HCT116 (cell line): ENCODE results near the gene CLASP1. TPM values are rescaled to one million over a fixed set of nuclear protein-coding genes. Genes with fewer than 3 reads are reported as not detected.

Experiments
- ATAC-seq: fragments of 200-7000 bp; cut with Tn5 transposase; 2 replicates; pipeline ENCODE4 v1.9.1; 2020; ENCODE audit warnings: mild to moderate bottlenecking, moderate library complexity
- BruUV-seq: library from RNA; stranded (reverse); fragments of 400-500 nt; replicated peaks from 2 replicates; lab custom pipeline; 2021; lab: Mats Ljungman, UMichigan
- CTCF ChIA-PET: fragments of 300-600 bp; sonication (Branson Sonifier 250); formaldehyde crosslinking; loops from one replicate; lab custom pipeline; 2021; ENCODE audit warnings: antibody characterized with exemption; lab: Charles Lee
- POLR2A ChIA-PET: fragments of 300-600, 350-600 bp; sonication (Branson Sonifier 250); formaldehyde crosslinking; loops from one replicate; lab custom pipeline; 2021; ENCODE audit warnings: antibody characterized with exemption; lab: Charles Lee
- RAD21 ChIA-PET, 2 experiments: fragments of 300-600 bp; sonication (Branson Sonifier 250); formaldehyde crosslinking; loops; one replicate each; lab custom pipeline; 2023; ENCODE audit warnings: low total read pairs in 2 of 2; ENCODE audit not compliant: uncharacterized antibody in 2 of 2, unreplicated experiment in 2 of 2, low non-redundant PET in 1 of 2; lab: Charles Lee
- DNase-seq: peaks from one replicate; pipeline ENCODE4 v3.0.0-alpha.2; 2010; ENCODE audit warnings: low read depth, low spot score
- H2AFZ ChIP-seq: fragments of 200-600 bp; shearing (Covaris generic), sonication (generic); 2 replicates; pipeline ENCODE4 v1.6.1; 2017; ENCODE audit warnings: low read depth, mixed run types, mixed read lengths, antibody characterized with exemption, low read length; ENCODE audit not compliant: poor library complexity, severe bottlenecking
- H3K27ac ChIP-seq: 2 replicates; pipeline ENCODE4 v1.5.1; 2012; ENCODE audit warnings: low read depth, low read length
- H3K27me3 ChIP-seq: fragments of 200-600 bp; sonication (generic); 2 replicates; pipeline ENCODE4 v1.6.1; 2016; ENCODE audit warnings: mixed run types, low read length, mixed read lengths; ENCODE audit not compliant: insufficient read depth
- H3K36me3 ChIP-seq, 2 experiments: fragments of 200-500 bp in 1 of 2; fragments of 200-600 bp in 1 of 2; sonication (Bioruptor generic) in 1 of 2; sonication (generic) in 1 of 2; 2 replicates each; pipeline versions ENCODE4 v1.5.1 to v1.6.1; 2014 to 2016; ENCODE audit warnings: low read length in 2 of 2, inconsistent platforms in 1 of 2, mixed read lengths in 1 of 2, mixed run types in 1 of 2; ENCODE audit not compliant: insufficient read depth in 2 of 2, control insufficient read depth in 1 of 2
- H3K4me1 ChIP-seq, 2 experiments: fragments of 200-600 bp in 1 of 2; sonication (generic) in 1 of 2; 2 replicates each; pipeline versions ENCODE4 v1.5.1 to v1.6.1; 2012 to 2017; ENCODE audit warnings: low read length in 2 of 2, inconsistent platforms in 1 of 2, mild to moderate bottlenecking in 1 of 2, mixed read lengths in 1 of 2, mixed run types in 1 of 2, moderate library complexity in 1 of 2; ENCODE audit not compliant: insufficient read depth in 2 of 2, control insufficient read depth in 1 of 2
- H3K4me2 ChIP-seq: fragments of 200-600 bp; sonication (generic); 2 replicates; pipeline ENCODE4 v1.6.1; 2017; ENCODE audit warnings: mixed run types, low read length, mixed read lengths
- H3K4me3 ChIP-seq, 2 experiments: fragments of 200-600 bp in 1 of 2; sonication (generic) in 1 of 2; replicated peaks in 1 of 2; 2 replicates each; pipeline ENCODE4 v1.5.1; 2011 to 2016; ENCODE audit warnings: low read length in 2 of 2, control low read depth in 1 of 2, low read depth in 1 of 2, mild to moderate bottlenecking in 1 of 2, mixed read lengths in 1 of 2, mixed run types in 1 of 2
- H3K79me2 ChIP-seq: fragments of 200-600 bp; sonication (generic); 2 replicates; pipeline ENCODE4 v1.6.1; 2017; ENCODE audit warnings: mild to moderate bottlenecking, mixed run types, low read length, moderate library complexity, mixed read lengths; ENCODE audit not compliant: insufficient read depth
- H3K9ac ChIP-seq: fragments of 200-600 bp; sonication (generic); 2 replicates; pipeline ENCODE4 v1.6.1; 2016; ENCODE audit warnings: low read length, mixed read lengths
- H3K9me2 ChIP-seq: fragments of 200-600 bp; sonication (generic), shearing (Covaris generic); 2 replicates; pipeline ENCODE4 v1.6.1; 2017; ENCODE audit warnings: mixed run types, mild to moderate bottlenecking, moderate library complexity; ENCODE audit not compliant: insufficient read depth
- H3K9me3 ChIP-seq, 2 experiments: fragments of 200-500 bp in 1 of 2; fragments of 200-600 bp in 1 of 2; sonication (Bioruptor generic) in 1 of 2; sonication (generic) in 1 of 2; 2 replicates each; pipeline ENCODE4 v1.6.1; 2014 to 2017; ENCODE audit warnings: low read length in 2 of 2, mixed read lengths in 2 of 2, inconsistent platforms in 1 of 2, low read depth in 1 of 2, mild to moderate bottlenecking in 1 of 2, mixed run types in 1 of 2, moderate library complexity in 1 of 2; ENCODE audit not compliant: control insufficient read depth in 1 of 2, insufficient read depth in 1 of 2
- H4K20me1 ChIP-seq: fragments of 200-600 bp; sonication (generic), shearing (Covaris generic); 2 replicates; pipeline ENCODE4 v1.6.1; 2017; ENCODE audit warnings: mixed run types, mild to moderate bottlenecking, moderate library complexity; ENCODE audit not compliant: insufficient read depth
- POLR2AphosphoS5 ChIP-seq: IDR thresholded peaks from 2 replicates; pipeline ENCODE4 v1.6.1; 2011; ENCODE audit warnings: mild to moderate bottlenecking, low read depth, low read length, moderate library complexity
- REST ChIP-seq: IDR thresholded peaks from 2 replicates; pipeline ENCODE4 v1.6.1; 2012; ENCODE audit warnings: low read depth
- SIN3A ChIP-seq: IDR thresholded peaks from 2 replicates; pipeline ENCODE4 v1.6.1; 2012; ENCODE audit warnings: low read depth
- SP1 ChIP-seq: IDR thresholded peaks from 2 replicates; pipeline ENCODE4 v1.6.1; 2012; ENCODE audit warnings: low read depth
- ZFX ChIP-seq: fragments of 450-650 bp; IDR thresholded peaks from 2 replicates; pipeline ENCODE4 v1.6.1; 2017
- intact Hi-C: fragments of 100-400 bp; cut with micrococcal nuclease; formaldehyde crosslinking; loops from 2 replicates; pipeline ENCODE4 v1.10.0; 2022
- total RNA-seq: library from RNA; stranded (reverse); gene quantifications from one replicate; pipeline ENCODE4 v1.2.1, GENCODE V29; 2021; ENCODE audit not compliant: unreplicated experiment
- TF ChIP-seq, protein P1 (sequence below): IDR thresholded peaks from 2 replicates; pipeline ENCODE4 v1.6.1; 2012

The CLASP1 gene
- total RNA-seq, 1 experiment from 2014 or later: 41.9 TPM

DNA sequence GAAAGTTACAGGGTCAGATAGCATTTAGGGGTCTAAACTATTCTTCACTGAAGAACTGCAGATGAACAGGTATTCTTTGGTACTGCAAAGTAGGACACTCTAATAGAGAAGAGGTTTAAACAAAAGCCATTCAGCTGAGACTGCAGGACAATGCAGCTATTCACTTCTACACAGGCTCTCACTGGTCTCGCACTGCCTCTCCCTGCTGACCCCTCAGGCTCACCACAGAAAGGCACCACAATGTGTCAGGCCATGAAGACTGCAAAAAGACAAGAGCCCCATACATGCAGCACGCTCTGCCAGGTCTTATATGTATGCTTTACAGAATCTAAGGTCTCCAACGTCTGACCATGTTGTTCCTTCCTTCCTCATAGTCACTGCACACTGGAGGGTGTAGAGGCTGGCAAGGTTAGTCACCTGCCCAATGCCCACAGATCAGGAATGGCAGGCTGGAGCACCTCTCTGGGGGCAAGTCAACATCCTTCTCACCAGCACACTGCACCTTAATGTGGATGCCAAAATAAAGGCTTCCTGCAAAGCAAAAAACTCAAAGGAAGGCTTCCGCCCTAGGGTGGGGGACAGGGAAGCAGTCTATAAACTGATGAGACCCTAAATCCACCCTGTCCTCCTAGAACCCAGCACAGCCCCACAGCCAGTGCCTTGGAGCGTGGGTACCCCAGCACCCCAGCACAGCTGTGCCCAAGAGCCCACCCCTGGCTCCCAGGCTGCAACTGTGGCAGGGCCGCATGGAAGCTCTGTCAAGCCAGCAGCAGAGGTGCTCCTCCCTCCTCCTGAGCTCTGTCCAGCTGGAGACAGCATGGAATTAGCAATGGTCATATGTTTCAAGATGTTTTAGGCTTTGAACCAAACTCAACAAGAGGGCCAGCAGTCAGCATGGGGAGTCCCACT lies 129.3 kb downstream of the CLASP1 start:
- no peaks in the 10 kb centered on the region for H4K20me1 ChIP-seq
- H3K9me3 ChIP-seq: no peaks in the 10 kb centered on the region
- CTCF ChIA-PET: no interaction called here
- H3K27me3 ChIP-seq: no peaks in the 10 kb centered on the region
- H2AFZ ChIP-seq: no peak overlapping the region
- no peak overlapping the region for H3K4me2 ChIP-seq
- H3K9ac ChIP-seq: no peak overlapping the region
- H3K27ac ChIP-seq: no peak overlapping the region
- H3K79me2 ChIP-seq: no peaks in the 10 kb centered on the region
- POLR2A ChIA-PET: interaction anchor here (1.8 kb wide), 1 partner anchor 10 kb away, joined by 6 read pairs; the partner anchor contains the start of gene RNU4ATAC
- no peaks in the 10 kb centered on the region for H3K9me2 ChIP-seq
- BruUV-seq: no TSS peak
- DNase-seq: no peak
- ATAC-seq: no peak
- peaks cover 10% of the 10 kb centered on the region in 2 experiments; a peak in 2 of 4 replicates for H3K36me3 ChIP-seq
- intact Hi-C loops: no loop called here
- no peak for TF ChIP-seq SIN3A
- no peak for TF ChIP-seq POLR2AphosphoS5
- no peak for TF ChIP-seq ZFX
- TF ChIP-seq, protein P1, sequence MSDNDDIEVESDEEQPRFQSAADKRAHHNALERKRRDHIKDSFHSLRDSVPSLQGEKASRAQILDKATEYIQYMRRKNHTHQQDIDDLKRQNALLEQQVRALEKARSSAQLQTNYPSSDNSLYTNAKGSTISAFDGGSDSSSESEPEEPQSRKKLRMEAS: no peak
- no peak for TF ChIP-seq REST
- no peak for TF ChIP-seq SP1
- no peaks in the 10 kb centered on the region for H3K4me1 ChIP-seq
- no peak overlapping the region for H3K4me3 ChIP-seq
- RAD21 ChIA-PET: no interaction called here
